IPS-18a (cell line): ENCODE measurements around the gene CHST14.

ENCODE experiments used
- H3K27ac ChIP-seq: one replicate; pipeline ENCODE4 v1.5.1; 2013; ENCODE audit warnings: low read length
- H3K27me3 ChIP-seq: one replicate; pipeline ENCODE4 v1.6.1; 2013; ENCODE audit warnings: mild to moderate bottlenecking, low read length; ENCODE audit not compliant: control insufficient read depth, insufficient read depth
- H3K36me3 ChIP-seq: one replicate; pipeline ENCODE4 v1.6.1; 2013; ENCODE audit warnings: low read depth, low read length; ENCODE audit not compliant: control insufficient read depth
- H3K4me1 ChIP-seq: one replicate; pipeline ENCODE4 v1.6.1; 2013; ENCODE audit warnings: low read depth, low read length; ENCODE audit not compliant: control insufficient read depth
- H3K4me3 ChIP-seq: one replicate; pipeline ENCODE4 v1.5.1; 2013; ENCODE audit warnings: low read length
- H3K9ac ChIP-seq: one replicate; pipeline ENCODE4 v1.6.1; 2013; ENCODE audit warnings: mild to moderate bottlenecking, low read length, moderate library complexity
- H3K9me3 ChIP-seq: one replicate; pipeline ENCODE4 v1.6.1; 2013; ENCODE audit warnings: low read depth, low read length; ENCODE audit not compliant: control insufficient read depth

Gene CHST14

GRCh38 chr15:40481341-40482074 lies 10.7 kb downstream of the CHST14 start:
- Histone ChIP-seq H3K4me3 (no peak overlapping the region), H3K4me1 (no peaks in the 10 kb centered on the region)

GRCh38 chr15:40483919-40484318 lies 13.1 kb downstream of the CHST14 start:
- no peaks in the 10 kb centered on the region for H3K27me3 ChIP-seq
- no peaks in the 10 kb centered on the region for H3K36me3 ChIP-seq
- no peak overlapping the region for H3K27ac ChIP-seq
- no peaks in the 10 kb centered on the region for H3K9me3 ChIP-seq
- no peak overlapping the region for H3K4me3 ChIP-seq
- no peak overlapping the region for H3K9ac ChIP-seq
- H3K4me1 ChIP-seq, result no peaks in the 10 kb centered on the region

More at GRCh38 chr15:40481341-40482074, 10.7 kb downstream of the CHST14 start:
- no peak overlapping the region for H3K9ac ChIP-seq
- no peaks in the 10 kb centered on the region for H3K27me3 ChIP-seq
- H3K27ac ChIP-seq, result no peak overlapping the region
- no peaks in the 10 kb centered on the region for H3K9me3 ChIP-seq
- H3K36me3 ChIP-seq, result no peaks in the 10 kb centered on the region

DNA sequence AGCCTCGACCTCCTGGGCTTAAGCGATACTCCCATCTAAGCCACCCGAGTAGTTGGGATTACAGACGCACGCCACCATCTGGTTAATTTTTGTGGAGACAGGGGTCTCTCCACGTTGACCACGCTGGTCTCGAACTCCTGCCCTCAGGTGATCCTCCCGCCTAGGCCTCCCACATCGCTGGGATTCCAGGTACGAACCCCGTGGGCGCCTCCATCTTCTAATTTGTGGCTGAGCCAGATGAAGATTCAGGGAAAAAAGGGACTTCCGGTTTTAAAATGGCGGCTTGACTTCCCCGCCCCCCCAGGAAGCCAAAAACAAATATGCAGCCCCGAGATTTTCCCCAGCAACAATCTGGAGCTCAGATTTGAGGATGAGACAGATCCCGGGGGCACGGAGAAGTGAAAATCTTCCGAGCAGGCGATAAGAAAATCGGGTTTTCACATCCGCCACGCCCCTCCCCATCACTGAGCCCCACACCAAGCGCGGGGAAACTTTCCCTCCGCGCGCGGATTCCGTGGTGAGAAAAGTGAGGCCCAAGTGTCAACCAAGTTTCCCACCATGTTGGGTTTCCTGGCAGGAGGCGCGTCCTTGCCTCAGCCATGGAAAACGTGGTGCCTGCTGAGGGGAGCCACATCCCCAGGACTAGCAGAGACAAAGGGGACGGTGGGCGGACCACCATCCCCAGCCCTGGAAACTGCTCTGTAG lies 15.4 kb downstream of the CHST14 start:
- H3K9me3 ChIP-seq, result no peaks in the 10 kb centered on the region
- H3K27ac ChIP-seq, result no peak overlapping the region
- H3K4me3 ChIP-seq, result no peak overlapping the region

DNA sequence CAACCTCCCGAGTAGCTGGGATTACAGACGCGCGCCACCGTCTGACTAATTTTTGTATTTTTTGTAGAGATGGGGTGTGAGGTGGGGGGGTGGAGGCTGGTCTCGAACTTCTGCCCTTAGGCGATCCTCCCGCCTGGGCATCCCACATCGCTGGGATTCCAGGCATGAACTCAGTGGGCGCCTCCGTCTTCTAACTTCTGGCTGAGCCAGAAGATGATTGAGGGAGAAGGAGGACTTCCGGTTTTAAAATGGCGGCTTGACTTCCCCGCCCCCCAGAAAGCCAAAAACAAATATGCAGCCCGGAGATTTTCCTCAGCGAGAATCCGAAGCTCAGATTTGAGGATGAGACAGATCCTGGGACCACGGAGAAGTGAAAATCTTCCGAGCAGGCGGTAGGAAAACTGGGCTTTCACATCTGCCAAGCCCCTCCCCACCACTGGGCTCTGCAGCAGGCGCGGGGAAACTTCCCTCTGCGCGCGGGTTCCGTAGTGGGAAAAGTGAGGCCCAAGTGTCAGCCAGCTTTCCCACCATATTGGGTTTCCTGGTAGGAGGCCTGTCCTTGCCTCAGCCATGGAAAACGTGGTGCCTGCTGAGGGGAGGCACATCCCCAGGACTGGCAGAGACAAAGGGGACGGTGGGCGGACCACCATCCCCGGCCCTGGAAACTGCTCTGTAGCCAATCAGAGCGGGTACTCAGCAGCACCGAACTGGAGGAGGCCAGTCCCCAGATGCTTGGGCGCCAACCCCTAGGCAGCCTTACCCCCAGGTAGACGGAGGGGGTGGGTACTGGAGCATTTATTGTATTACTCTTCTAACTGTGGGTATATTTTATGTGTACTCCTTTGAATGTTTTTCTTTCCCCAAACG lies 17.3 kb downstream of the CHST14 start:
- H3K27ac ChIP-seq, result no peak overlapping the region
- H3K9ac ChIP-seq, result no peak overlapping the region
- H3K4me3 ChIP-seq, result no peak overlapping the region
- no peaks in the 10 kb centered on the region for H3K9me3 ChIP-seq
- H3K27me3 ChIP-seq, result no peaks in the 10 kb centered on the region
- H3K4me1 ChIP-seq, result no peaks in the 10 kb centered on the region
- no peaks in the 10 kb centered on the region for H3K36me3 ChIP-seq

More for the DNA sequence above, 15.4 kb downstream of the CHST14 start:
- no peak overlapping the region for H3K9ac ChIP-seq
- no peaks in the 10 kb centered on the region for H3K4me1 ChIP-seq
- H3K36me3 ChIP-seq, result no peaks in the 10 kb centered on the region
- no peaks in the 10 kb centered on the region for H3K27me3 ChIP-seq

DNA sequence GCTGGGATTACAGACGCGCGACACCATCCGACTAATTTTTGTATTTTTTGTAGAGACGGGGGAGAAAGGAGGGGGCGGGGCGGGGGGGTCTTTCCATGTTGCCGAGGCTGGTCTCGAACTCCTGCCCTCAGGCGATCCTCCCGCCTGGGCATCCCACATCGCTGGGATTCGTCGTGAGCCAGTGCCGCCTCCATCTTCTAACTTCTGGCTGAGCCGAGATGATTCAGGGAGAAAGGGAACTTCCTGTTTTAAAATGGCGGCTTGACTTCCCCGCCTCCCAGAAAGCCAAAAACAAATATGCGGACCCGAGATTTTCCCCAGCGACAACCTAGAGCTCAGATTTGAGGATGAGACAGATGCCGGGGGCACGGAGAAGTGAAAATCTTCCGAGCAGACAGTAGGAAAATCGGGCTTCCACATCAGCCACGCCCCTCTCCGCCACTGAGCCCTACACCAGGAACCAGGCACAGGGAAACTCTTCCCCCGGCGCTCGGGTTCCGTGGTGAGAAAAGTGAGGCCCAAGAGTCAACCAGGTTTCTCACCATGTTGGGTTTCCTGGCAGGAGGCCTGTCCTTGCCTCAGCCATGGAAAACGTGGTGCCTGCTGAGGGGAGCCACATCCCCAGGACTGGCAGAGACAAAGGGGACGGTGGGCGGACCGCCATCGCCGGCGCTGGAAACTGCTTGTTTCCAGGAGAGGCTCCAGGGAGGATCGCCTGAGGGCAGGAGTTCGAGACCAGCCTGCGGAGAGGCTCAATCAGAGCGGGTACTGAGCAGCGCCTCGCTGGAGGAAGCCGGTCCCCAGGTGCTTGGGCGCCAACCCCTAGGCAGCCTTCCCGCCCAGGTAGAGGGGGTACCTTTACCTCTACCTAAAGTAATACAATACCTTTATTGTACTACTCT lies 18.7 kb downstream of the CHST14 start:
- H3K4me3 ChIP-seq, result no peak overlapping the region
- H3K9me3 ChIP-seq, result no peaks in the 10 kb centered on the region
- no peak overlapping the region for H3K9ac ChIP-seq
- no peaks in the 10 kb centered on the region for H3K36me3 ChIP-seq
- H3K27ac ChIP-seq, result no peak overlapping the region
- no peaks in the 10 kb centered on the region for H3K4me1 ChIP-seq
- H3K27me3 ChIP-seq, result no peaks in the 10 kb centered on the region

DNA sequence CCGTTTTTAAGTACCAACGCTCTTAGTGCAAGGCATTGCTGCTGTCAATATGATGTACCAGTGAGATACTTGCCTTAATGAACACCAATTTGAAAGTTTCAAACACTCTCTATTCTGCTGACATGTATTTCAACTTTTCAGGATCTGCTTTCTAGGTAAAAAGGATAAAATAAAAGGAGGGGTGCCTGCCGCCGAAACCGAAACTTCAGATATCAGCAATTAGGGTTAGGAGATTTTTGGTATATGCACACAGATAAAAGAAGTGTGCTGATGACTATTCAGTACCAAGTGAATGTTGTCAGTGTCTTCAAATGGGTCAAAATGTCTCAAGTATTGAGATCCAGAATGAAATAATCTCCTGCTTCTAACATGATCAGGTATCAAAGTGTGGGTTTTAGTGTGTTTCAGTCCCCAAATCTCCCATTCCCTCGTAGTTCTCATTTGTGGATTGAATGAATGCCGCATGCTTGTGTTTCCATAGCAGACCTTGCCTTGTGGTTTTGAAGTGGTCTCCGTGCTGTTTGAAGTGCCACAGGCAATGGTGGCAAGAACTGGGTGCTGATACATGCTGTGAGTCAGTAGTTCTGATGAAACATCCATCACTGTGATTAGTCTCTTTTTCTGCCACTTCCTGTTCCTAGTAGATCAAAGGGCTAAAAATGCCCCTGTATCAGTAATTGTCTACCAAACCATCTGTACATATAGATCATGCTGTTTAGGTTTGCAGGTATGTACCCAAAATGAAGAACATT lies 22.5 kb downstream of the CHST14 start:
- Histone ChIP-seq H3K27me3 (no peaks in the 10 kb centered on the region), H3K4me3 (no peak overlapping the region), H3K9me3 (no peaks in the 10 kb centered on the region), H3K27ac (no peak overlapping the region), H3K36me3 (no peaks in the 10 kb centered on the region), H3K9ac (no peak overlapping the region), H3K4me1 (no peaks in the 10 kb centered on the region)

DNA sequence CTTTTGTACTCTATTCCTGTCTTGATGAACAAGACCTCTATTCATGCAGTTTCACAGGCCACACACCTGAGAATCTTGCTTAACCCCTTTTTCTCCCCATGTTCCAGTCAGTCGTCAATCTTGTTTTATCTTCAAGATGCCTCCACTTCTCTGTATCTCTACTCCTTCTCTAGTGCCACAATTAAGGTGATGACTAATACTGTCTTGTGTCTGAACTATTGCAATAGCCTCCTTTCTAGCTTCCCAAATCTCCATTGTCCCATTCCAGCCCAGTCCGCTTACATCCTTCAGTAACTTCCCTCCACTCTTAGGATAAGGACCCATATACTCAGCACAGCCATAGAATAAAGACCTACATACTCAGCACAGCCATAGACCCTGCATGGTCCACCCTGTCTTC lies 24.7 kb downstream of the CHST14 start:
- Histone ChIP-seq H3K27ac (no peak overlapping the region), H3K27me3 (no peaks in the 10 kb centered on the region), H3K4me3 (no peak overlapping the region), H3K9ac (no peak overlapping the region), H3K36me3 (no peaks in the 10 kb centered on the region), H3K9me3 (no peaks in the 10 kb centered on the region), H3K4me1 (no peaks in the 10 kb centered on the region)

DNA sequence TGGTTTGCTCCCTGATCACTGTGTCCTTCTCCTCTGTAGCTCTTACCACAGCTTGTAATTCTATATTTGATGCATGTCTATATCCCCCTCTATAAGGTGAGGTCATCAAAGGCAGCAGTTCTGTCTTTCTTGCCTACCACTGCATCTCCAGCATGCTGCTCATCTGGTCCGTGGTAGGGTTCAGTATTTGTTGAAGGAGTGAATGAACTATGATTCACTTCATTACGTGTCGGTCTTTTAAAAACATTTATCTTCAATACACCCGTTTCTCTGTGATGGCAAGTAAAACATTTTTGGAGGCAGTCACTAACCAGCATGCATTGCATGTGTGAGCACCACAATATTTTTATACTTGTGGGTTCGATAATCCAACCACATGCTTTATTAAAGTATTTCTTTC lies 27.6 kb downstream of the CHST14 start:
- H3K27me3 ChIP-seq, result no peaks in the 10 kb centered on the region
- H3K9me3 ChIP-seq, result no peaks in the 10 kb centered on the region
- no peak overlapping the region for H3K27ac ChIP-seq
- H3K4me1 ChIP-seq, result no peaks in the 10 kb centered on the region
- H3K9ac ChIP-seq, result no peak overlapping the region
- no peaks in the 10 kb centered on the region for H3K36me3 ChIP-seq
- H3K4me3 ChIP-seq, result no peak overlapping the region

- Histone ChIP-seq H3K36me3 (no peaks in the 10 kb centered on the region), H3K27ac (no peak overlapping the region), H3K9ac (no peak overlapping the region), H3K27me3 (no peaks in the 10 kb centered on the region), H3K4me3 (no peak overlapping the region), H3K9me3 (no peaks in the 10 kb centered on the region), H3K4me1 (no peaks in the 10 kb centered on the region)
Observed at GRCh38 chr15:40498891-40499290, 28.1 kb downstream of the CHST14 start.

DNA sequence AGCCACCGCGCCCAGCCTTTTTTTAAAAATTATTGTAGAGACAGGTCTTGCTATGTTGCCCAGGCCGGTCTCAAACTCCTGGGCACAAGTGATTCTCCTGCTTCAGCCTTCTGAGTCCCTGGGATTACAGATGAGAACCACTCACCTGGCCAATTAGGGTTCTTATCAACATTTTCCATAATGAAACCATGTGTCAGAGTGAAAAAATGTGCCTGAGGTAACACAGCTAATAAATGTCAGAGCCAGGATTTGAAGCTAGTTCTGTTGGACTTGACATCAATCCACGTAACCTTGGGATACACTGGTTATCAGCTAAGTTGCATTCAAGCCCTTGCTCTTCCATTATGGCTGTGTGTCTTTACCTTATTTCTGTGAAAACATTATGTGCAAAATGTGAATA lies 29.1 kb downstream of the CHST14 start:
- Histone ChIP-seq H3K9ac (no peak overlapping the region), H3K4me3 (no peak overlapping the region), H3K27me3 (no peaks in the 10 kb centered on the region), H3K36me3 (no peaks in the 10 kb centered on the region), H3K4me1 (no peaks in the 10 kb centered on the region), H3K27ac (no peak overlapping the region), H3K9me3 (no peaks in the 10 kb centered on the region)
